HG03439 (cell line): ENCODE results near the gene AK8.
"Not testable (repeated sequence)": the region's sequence is repeated elsewhere in the genome, so short reads cannot be mapped to it uniquely, and the experiment has no call there.

Experiments
- ATAC-seq: cut with Tn5 transposase; IDR thresholded peaks from one replicate; pipeline ENCODE4 v1.9.1; 2021; ENCODE audit warnings: mild to moderate bottlenecking, moderate library complexity; ENCODE audit not compliant: unreplicated experiment

Gene AK8

DNA sequence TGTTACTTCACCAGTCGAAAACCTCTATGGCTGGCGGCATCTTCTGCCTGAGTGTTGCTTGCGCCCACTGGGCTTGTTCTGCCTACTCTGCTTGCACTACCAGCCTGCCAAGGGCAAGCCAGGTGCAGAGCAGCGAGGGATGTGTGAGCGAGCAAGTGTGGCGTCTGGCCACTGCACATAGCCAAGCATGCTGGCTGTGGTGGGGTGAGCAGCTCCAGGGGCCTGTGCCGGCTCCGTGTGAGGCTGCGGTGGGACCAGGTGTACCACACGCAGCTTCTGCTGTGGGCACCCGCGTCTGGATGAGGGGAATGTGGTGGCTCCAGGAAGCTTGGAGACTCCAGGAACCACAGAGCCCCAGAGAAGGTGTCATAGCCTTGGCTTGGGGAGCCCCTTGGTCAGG, 156.4 kb downstream of the AK8 start:
- ATAC-seq: no peak

DNA sequence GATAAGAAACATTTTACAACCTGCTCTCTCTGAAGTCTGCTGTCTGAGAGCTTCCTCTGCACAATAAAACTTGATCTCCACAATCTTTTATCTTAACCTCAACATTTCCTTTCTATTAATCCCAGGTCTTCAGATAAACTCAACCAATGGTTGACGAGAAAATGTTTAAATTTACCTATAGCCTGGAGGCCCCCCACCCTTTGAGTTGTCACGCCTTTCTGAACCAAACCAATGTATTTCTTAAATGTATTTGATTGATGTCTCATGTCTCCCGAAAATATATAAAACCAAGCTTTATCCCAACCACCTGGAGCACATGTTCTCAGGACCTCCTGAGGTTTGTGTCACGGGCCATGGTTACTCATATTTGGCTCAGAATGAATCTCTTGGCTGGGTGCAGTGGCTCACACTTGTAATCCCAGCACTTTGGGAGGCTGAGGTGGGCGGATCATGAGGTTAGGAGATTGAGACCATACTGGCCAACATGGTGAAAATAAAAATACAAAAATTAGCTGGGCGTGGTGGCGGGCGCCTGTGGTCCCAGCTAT, 159.6 kb downstream of the AK8 start:
- not testable (repeated sequence) for ATAC-seq

DNA sequence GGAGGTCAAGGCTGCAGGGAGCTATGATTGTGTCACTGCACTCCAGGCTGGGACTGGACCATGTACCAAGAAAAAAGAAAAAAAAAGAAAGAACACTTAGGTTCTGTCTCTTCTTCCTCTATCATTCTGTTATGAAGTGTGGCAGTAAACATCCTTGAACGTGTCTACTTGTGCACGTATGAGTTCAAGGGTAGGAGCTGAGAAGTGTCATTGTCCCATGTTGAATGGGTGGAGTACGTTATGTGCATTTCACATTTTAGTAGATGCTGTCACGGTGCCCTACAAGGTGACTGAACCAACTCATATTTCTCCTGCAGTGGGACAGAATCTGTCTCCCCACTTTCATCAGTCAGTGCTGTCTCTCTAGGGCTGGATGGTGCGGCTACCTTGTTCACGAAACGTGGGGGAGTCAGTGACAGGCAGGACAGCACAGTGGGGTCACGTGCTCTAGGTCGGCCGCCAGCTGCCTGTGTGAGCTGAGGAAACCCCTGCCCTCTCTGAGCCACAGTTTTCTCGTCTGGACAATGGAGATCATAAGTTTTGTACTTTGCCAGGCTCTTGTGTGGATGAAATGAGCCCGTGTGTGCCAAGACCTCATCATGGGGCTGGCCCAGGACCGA, 160.6 kb downstream of the AK8 start:
- no peak for ATAC-seq

DNA sequence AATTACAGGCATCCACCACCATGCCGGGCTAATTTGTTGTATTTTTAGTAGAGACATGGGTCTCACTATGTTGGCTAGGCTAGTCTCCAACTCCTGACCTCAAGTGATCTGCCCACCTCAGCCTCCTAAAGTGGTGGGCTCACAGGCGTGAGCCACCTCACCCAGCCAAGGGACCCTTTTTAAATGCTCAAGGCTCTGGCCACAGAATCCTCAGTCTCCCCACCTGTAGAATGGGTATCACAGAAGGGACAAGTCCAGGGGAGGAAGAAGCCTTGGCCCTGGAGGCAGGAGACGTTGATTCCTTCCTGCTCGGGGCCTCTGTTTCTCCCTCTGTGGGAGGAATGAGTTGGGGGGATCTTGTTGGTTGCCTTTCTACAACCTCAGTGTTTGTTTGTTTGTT, 162.1 kb downstream of the AK8 start:
- ATAC-seq: no peak

DNA sequence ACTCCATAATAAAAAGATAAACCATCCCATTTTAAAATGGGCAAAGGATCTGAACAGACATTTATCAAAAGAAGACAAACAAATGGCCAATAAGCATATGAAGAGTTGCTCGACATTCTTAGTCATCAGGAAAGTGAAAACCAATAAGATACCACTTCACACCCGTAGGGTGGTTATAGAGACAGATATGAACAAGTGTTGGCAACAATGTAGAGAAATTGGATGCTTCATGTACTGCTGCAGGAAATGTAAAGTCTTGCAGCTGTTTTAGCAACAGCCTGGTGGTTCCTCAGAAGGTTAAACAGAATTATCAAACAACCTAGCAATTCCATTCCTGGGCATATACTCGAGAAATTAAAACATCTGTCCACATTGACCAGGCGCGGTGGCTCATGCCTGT, 165.3 kb downstream of the AK8 start:
- no peak for ATAC-seq

DNA sequence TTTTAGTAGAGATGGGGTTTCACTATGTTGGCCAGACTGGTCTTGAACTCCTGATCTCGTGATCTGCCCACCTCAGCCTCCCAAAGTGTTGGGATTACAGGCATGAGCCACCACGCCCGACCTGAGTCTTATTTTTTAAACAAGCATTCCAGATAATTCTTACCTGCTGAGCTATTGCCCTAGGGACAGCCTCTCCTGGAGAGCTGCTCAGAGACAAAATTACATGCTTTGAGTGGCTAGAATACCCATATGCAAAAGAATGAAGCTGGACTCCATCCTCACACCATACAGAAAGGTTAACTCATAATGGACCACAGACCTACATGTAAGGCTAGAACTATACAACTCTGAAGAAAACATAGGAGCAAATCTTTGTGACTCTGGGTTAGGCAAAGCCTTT, 166.2 kb downstream of the AK8 start:
- no peak for ATAC-seq

DNA sequence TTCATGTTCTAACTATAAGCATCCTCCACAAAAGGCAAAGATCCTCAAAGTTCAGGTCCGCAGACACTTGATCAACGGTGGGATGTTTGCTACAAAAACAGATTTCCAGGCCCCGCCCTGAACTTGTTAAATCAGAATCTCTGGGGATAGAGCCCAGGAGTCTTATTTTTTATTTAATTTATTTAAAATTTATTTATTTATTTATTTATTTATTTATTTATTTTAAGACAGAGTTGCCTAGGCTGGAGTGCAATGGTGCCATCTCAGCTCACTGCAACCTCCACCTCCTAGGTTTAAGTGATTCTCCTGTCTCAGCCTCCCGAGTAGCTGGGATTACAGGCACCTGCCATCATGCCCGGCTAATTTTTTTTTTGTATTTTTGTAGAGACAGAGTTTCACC, 166.9 kb downstream of the AK8 start:
- not testable (repeated sequence) for ATAC-seq

DNA sequence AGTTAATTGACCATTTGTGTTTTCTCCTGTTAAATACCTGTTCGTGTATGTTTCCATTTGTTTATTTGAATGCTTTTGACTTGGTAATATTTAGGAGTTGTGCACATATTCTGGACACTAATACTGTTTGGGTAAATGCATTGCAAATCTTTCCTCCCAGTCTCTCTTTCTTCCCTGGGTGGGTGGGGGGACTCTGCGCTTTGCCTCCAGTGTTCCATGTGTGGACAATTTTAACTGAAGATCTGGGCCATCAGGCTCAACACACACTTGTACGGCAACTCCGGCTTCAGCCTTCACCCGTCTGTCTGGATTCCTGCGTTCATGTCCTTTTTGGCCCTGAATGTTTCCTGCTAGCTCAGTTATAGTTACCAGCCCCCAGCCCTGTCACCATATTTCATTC, 167.8 kb downstream of the AK8 start:
- ATAC-seq: no peak

DNA sequence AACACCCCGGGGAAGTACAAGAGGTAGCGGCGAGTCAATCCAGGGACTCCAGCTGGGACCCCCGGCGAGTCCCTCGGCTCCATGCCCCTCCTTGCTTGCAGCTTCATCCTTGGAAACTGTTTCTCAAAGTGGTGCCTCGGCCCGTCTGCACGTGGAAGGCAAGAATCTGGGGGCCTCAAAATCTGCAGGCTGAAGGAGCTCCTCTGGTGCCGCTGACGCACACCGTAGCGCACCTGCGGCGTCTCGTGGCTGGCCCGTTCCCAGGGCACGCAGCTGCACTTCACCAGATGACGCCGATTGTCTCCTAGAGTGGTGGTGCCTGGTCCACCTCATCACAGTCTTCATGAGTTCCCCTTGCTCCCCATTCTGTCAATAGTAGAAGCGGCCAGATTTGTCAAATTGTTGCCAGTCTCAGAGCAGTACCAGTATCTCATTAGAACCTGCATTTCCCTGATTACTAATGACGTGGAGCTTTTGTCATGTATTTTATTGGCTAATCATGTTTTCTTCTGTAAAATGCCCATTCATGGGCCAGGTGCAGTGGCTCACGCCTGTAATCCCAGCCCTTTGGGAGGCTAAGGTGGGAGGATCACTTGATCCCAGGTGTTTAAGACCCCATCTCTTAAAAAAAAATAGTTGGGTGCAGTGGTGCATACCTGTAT, 169.2 kb downstream of the AK8 start:
- no peak for ATAC-seq

DNA sequence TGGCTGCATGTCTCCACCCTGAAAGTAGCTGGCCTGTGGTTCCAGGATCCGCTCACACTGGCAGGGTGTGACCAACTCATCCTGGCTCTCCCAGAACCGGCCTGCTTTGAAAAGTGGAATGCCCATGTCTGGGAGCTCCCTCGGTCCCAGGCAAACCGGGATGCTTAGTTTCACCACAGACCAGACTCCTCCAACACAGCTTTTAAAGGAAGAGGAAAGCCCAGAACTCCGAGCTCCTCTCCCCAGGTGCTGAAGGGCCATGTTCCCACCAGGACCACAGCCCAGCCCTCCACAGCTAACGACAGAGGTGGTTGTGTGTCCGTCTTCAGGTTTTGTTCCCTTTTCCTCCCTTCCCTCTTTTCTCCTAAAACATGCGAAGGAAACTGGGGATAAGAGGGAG, 169.8 kb downstream of the AK8 start:
- no peak for ATAC-seq

DNA sequence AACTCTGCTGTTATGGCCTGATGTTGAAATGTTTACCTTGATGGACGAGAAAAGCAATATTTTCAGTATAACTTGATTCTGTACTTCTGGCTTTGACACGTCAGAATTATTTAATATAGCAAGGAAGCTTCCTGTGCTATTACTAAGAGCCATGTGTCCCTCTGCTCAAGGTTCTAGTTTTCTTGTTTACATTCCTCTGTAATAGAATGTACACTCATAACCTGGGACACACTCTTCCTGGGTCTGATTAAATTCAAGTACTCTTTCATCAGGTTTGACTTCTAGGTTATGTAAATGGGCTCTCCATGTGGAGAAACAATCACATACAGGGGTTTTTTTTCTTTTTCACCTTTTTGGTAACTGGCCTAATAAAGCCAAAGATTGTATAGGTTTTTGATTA, 174.7 kb downstream of the AK8 start:
- ATAC-seq: no peak

DNA sequence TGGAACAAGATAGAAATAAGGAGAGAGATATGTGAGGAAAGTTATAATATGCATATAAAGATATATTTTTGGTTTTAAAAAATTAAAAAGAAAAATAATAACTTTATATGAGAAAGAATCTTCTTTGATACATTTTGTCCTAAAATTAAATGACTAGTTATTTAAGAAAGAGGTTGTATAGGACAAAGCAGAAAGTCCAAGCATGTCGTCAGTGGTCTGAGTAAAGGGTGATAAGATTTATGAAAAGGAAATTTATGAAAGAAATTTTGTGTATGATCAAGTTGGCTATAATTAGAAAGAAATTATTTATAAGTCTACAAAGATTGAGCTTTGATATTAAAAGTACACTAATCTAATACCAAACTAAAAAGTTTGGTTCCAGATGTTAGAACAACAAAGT, 175.8 kb downstream of the AK8 start:
- no peak for ATAC-seq

DNA sequence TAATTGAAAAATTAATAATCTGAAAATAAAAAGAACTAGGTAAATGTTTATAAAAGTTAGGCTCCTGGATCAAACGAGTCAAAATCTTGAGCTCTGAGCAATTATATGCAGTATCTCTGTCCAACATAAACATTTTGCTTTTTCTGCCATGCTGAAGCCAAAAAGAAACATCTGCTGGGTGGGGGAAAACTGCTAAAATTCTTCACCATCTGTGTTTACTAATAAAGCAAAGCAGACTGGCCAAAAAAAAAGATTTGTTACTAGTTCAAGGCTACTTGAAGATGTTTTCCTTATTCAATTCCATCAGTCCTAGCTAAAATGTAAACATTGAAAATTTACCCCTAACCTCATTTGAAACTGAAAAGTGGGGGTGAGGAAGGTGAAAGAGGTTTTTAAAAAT, 178.1 kb downstream of the AK8 start:
- no peak for ATAC-seq

DNA sequence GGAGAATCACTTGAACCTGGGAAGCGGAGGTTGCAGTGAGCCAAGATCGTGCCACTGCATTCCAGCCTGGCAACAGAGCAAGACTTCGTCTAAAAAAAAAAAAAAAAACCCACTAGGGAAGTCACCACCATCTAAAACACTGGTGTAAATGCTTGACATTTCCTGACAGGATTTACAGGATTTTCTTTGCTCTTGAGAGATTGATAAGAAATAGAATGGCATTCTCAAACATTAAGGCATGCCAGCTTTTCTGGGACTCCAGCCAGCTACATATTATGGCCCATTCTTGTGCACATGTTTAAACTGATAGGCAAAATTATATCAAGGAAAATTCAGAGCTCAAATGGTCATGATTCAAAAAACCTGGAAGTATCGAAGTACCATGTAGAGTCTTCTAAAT, 179.1 kb downstream of the AK8 start:
- no peak for ATAC-seq

DNA sequence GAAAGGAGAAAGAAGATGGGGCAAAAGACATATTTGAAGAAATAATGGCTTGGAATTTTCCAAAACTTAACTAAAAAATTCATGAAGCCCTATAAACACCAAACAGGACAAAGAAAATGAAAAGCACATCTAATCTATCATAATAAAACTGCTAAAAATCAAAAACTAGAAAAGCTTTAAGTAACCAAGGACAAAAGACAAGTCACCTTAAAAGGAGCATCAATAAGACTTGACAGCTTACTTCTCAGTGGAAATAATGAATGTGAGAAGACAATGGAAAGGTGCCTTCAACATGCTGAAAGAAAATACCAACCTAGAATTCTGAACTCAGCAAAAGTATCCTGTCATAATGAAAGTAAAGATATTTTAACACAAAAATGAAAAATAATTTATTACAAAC, 180.9 kb downstream of the AK8 start:
- ATAC-seq: no peak

DNA sequence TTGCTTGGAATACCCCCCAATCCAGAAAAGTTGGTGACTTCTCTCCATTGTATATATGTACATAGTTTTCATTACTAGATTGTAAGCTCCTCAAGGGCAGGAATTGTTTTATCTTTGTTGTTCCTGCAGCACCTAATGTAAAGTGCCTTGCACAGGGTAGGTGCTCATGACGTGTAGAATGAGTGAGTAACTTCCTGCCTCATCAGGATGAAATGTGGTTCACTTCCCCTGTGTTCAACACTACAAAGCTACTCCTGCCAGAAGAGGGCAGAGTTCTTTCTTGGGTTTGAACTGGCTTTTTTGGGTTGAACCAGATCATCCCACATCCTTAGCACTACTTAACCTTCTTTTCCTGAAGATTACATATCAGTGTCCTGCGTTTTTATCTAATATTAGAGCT, 183.9 kb downstream of the AK8 start:
- no peak for ATAC-seq

DNA sequence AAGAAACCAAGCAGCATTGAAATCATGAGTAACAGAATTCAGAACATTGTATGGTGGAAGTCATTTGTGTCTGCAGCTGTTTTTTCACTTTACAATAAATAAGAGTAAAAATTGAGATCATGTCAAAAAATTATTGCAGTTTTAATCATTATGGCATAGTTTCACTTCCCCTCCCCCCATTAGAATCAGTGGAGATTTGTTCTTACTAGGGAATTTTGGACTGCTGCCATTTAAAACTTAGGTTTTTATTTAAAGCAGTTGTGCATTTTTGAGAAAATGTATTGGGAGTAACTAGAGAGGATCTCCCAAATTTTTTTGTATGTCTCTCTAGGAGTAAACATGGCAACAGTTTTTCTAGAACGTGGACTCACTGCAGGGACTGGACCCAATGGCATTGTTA, 187.4 kb downstream of the AK8 start:
- ATAC-seq: no peak

DNA sequence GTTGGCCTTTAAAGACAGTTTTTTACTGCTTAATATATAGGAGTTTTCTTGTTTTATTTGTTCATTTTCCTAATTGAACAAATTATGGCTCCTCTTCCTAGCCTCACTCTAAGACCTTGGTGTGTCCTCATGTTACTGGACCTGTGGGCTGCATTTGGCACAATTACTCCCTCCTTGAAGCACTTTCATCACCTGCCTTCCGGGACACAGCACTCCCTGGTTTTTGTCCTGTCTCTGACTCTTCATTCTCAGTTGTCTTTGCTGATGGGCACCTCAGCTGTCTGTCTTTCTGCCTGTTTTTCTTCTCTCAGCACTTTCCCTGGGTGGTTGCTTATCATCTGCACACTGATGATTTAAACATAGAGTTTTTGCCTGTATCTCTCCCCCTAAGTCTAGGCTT, 194.2 kb downstream of the AK8 start:
- ATAC-seq: no peak

DNA sequence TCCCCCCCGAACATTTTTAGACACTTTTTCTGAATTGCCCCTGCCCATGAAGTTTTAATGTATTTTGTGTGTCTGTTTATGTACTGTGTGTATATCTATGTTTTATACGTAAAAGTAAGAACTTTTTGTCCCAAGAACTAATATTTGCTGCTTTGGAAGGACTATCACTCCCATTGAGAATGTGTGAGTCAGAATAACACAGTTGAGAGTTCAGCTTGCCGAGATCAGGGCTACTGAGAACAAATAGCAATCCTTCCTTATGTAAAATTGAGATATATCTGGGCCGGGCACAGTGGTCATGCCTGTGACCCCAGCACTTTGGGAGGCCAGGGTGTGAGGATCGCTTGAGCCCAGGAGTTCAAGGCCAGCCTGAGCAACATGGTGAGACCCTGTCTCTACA, 196.5 kb downstream of the AK8 start:
- ATAC-seq: no peak

DNA sequence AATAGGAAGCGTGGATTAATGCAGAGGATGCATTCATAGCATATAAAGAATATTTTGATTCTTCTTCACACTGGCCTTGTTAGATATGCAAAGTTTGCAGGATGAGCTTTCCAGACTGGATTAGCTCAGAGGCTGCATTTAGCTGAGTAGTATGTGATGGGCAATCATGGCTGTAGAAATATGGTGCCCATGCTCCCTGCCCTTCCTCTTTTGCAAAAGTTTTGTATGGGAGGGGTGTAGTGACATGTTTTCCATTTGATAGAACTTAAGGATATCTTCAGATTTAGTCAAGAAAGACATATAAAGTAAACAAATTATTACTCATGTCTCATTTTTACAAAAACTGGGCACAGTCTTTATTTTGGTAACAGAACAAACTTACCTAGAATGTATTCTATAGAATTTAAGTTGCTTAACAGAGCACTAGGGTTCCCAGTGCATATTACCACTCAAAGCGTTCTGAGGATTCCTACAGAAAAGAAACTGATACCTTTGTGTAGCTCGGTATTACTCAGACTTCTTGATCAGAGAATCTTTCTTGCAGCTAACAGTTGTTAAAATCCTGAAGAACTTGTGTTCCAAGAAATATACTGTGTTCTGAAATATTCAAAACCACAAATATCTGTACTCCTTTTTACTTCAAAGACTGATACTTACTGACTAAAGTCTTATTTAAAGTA, 198.0 kb downstream of the AK8 start:
- ATAC-seq: no peak

DNA sequence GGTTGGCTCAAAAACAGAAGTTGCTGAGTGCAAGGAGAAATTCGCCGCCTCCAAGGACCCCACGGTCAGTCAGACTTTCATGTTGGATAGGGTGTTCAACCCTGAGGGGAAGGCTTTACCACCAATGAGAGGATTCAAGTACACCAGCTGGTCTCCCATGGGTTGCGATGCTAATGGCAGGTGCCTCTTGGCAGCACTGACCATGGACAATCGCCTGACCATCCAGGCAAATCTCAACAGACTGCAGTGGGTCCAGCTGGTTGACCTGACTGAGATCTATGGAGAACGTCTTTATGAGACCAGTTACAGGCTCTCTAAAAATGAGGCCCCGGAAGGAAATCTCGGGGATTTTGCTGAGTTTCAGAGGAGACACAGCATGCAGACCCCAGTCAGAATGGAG, 200.1 kb downstream of the AK8 start:
- ATAC-seq: no peak
